Liver (tissue), 9 donors: ENCODE measurements around the gene KCNG1. TPM values are rescaled to one million over a fixed set of nuclear protein-coding genes. Genes with fewer than 3 reads are reported as not detected.

Experiments used
- DNase-seq: peaks from one replicate; pipeline ENCODE4 v3.0.0-alpha.2; 2017; ENCODE audit warnings: low spot score
- H3K27ac ChIP-seq, 2 donors: one replicate each; pipeline ENCODE4 v1.7.0; 2013; ENCODE audit warnings: inconsistent platforms in 2 of 2, low read length in 2 of 2, control low read depth in 1 of 2, low read depth in 1 of 2, mild to moderate bottlenecking in 1 of 2
- H3K27me3 ChIP-seq, 4 donors: one replicate each; pipeline versions ENCODE4 v1.6.1 to v1.7.0; 2013; ENCODE audit warnings: low read length in 3 of 4, inconsistent platforms in 1 of 4, mild to moderate bottlenecking in 1 of 4, moderate library complexity in 1 of 4; ENCODE audit not compliant: control insufficient read depth in 4 of 4, insufficient read depth in 4 of 4
- H3K36me3 ChIP-seq, 4 donors: one replicate each; pipeline versions ENCODE4 v1.6.1 to v1.7.0; 2013; ENCODE audit warnings: low read length in 3 of 4, mild to moderate bottlenecking in 3 of 4, low read depth in 1 of 4, moderate library complexity in 1 of 4; ENCODE audit not compliant: control insufficient read depth in 4 of 4, insufficient read depth in 3 of 4
- H3K4me1 ChIP-seq, 4 donors: one replicate each; pipeline versions ENCODE4 v1.6.1 to v1.7.0; 2013; ENCODE audit warnings: low read length in 3 of 4, mild to moderate bottlenecking in 3 of 4, moderate library complexity in 1 of 4; ENCODE audit not compliant: control insufficient read depth in 4 of 4, insufficient read depth in 4 of 4
- H3K4me3 ChIP-seq, 3 donors: one replicate each; pipeline versions ENCODE4 v1.6.1 to v1.7.0; 2013; ENCODE audit warnings: low read length in 3 of 3, control low read depth in 1 of 3, low read depth in 1 of 3, mild to moderate bottlenecking in 1 of 3
- H3K9ac ChIP-seq, 2 donors: one replicate each; pipeline ENCODE4 v1.7.0; 2013; ENCODE audit warnings: low read length in 2 of 2, mild to moderate bottlenecking in 2 of 2, moderate library complexity in 2 of 2, control low read depth in 1 of 2, low read depth in 1 of 2
- H3K9me3 ChIP-seq, 4 donors: one replicate each; pipeline versions ENCODE4 v1.6.1 to v1.7.0; 2013; ENCODE audit warnings: low read length in 3 of 4; ENCODE audit not compliant: control insufficient read depth in 4 of 4
- CTCF ChIP-seq: fragments of 150-350 bp; IDR thresholded peaks from 2 replicates; pipeline ENCODE4 v1.5.1; 2017; ENCODE audit warnings: improper control_type of control experiment, low read depth, low read length; ENCODE audit not compliant: missing input control
- FOXA1 ChIP-seq: IDR thresholded peaks from 2 replicates; pipeline ENCODE4 v1.6.1; 2016; ENCODE audit warnings: antibody characterized with exemption
- FOXA2 ChIP-seq: IDR thresholded peaks from 2 replicates; pipeline ENCODE4 v1.6.1; 2016; ENCODE audit warnings: antibody characterized with exemption
- GABPA ChIP-seq, 2 donors: IDR thresholded peaks in 1 of 2; conservative IDR thresholded peaks in 1 of 2; 2 replicates each; pipeline ENCODE4 v1.6.1; 2016; ENCODE audit warnings: antibody characterized with exemption in 2 of 2, mild to moderate bottlenecking in 1 of 2, moderate library complexity in 1 of 2
- HNF4G ChIP-seq: IDR thresholded peaks from 2 replicates; pipeline ENCODE4 v1.6.1; 2016; ENCODE audit warnings: antibody characterized with exemption
- JUND ChIP-seq, 2 donors: IDR thresholded peaks; 2 replicates each; pipeline ENCODE4 v1.6.1; 2016; ENCODE audit warnings: antibody characterized with exemption in 2 of 2
- RAD21 ChIP-seq, 2 donors: IDR thresholded peaks; 2 replicates each; pipeline ENCODE4 v1.6.1; 2016; ENCODE audit warnings: antibody characterized with exemption in 2 of 2, mild to moderate bottlenecking in 2 of 2
- REST ChIP-seq: IDR thresholded peaks from 2 replicates; pipeline ENCODE4 v1.6.1; 2016; ENCODE audit warnings: antibody characterized with exemption, mild to moderate bottlenecking
- RXRA ChIP-seq, 2 donors: IDR thresholded peaks; 2 replicates each; pipeline ENCODE4 v1.6.1; 2017 to 2018; ENCODE audit warnings: antibody characterized with exemption in 2 of 2, mild to moderate bottlenecking in 1 of 2
- SP1 ChIP-seq: IDR thresholded peaks from 2 replicates; pipeline ENCODE4 v1.6.1; 2018; ENCODE audit warnings: antibody characterized with exemption, mild to moderate bottlenecking
- TAF1 ChIP-seq: conservative IDR thresholded peaks from 2 replicates; pipeline ENCODE4 v1.6.1; 2016; ENCODE audit warnings: antibody characterized with exemption, mild to moderate bottlenecking
- YY1 ChIP-seq: IDR thresholded peaks from 2 replicates; pipeline ENCODE4 v1.6.1; 2016; ENCODE audit warnings: antibody characterized with exemption, mild to moderate bottlenecking
- ZBTB33 ChIP-seq: IDR thresholded peaks from 2 replicates; pipeline ENCODE4 v1.6.1; 2016; ENCODE audit warnings: antibody characterized with exemption
- WGBS: extraction: QIAGEN DNeasy Blood & Tissue Kit; methylation state at CpG from one replicate; pipeline ENCODE4 v1.1.7; 2013; 5-methylcytosine and 5-hydroxymethylcytosine counted together
- polyA plus RNA-seq, 2 donors: library from polyadenylated mRNA; stranded (reverse) in 1 of 2; unstranded in 1 of 2; fragments of 200-250 nt in 1 of 2; fragments of >200 nt in 1 of 2; fragmentation: Nextera tagmentation in 1 of 2; extraction: Ambion mirVana in 1 of 2; gene quantifications; one replicate each; pipeline versions ENCODE4 v1.2.1 to v1.2.3, GENCODE V29; 2013 to 2015
- total RNA-seq, 2 donors: library from RNA; depleted of rRNA; stranded (reverse); fragments of >200 nt; gene quantifications; one replicate each; pipeline ENCODE4 v1.2.3, GENCODE V29; 2014
- donor health status: healthy.
- donor health status: healthy.
- donor health status: healthy.
- donor health status: healthy.
- donor health status: healthy.

The KCNG1 gene
- total and polyA plus RNA-seq, 4 donors, result 0.08 to 0.24 (median 0.14) TPM; not detected in 1

GRCh38 chr20:51029963-51030920 is 7.3 kb upstream of the KCNG1 start:
- no peaks in the 10 kb centered on the region for H3K4me1 ChIP-seq
- DNase-seq, result no peak

GRCh38 chr20:51029556-51029955 is 6.6 kb upstream of the KCNG1 start:
- Histone ChIP-seq H3K27me3 (peaks cover 0 to 16% (median 2%) of the 10 kb centered on the region in 4 donors), H3K4me1 (no peaks in the 10 kb centered on the region), H3K9ac (no peak overlapping the region), H3K36me3 (no peaks in the 10 kb centered on the region), H3K9me3 (peaks cover 0 to 3% (median 0%) of the 10 kb centered on the region in 4 donors), H3K4me3 (no peak overlapping the region), H3K27ac (no peak overlapping the region)
- WGBS, result 61% methylated on average over 1 of the region's 1 CpG
- no peak for TF ChIP-seq TAF1
- TF ChIP-seq RXRA (IDR thresholded peaks at IDR 0.05), result no peak
- TF ChIP-seq HNF4G, result no peak
- TF ChIP-seq ZBTB33, result no peak
- no peak for TF ChIP-seq RAD21 (IDR thresholded peaks at IDR 0.05)
- TF ChIP-seq FOXA1, result no peak
- no peak for TF ChIP-seq FOXA2
- TF ChIP-seq REST, result no peak
- DNase-seq, result no peak

More at GRCh38 chr20:51029963-51030920, 7.3 kb upstream of the KCNG1 start:
- Histone ChIP-seq H3K27me3 (peaks cover 0 to 17% (median 2%) of the 10 kb centered on the region in 4 donors), H3K36me3 (no peaks in the 10 kb centered on the region), H3K9ac (no peak overlapping the region), H3K27ac (no peak overlapping the region), H3K4me3 (no peak overlapping the region), H3K9me3 (peaks cover 0 to 3% (median 0%) of the 10 kb centered on the region in 4 donors)
- WGBS, result 54% methylated on average over 17 of the region's 17 CpGs
- TF ChIP-seq JUND (IDR thresholded peaks at IDR 0.05) (no peak), TAF1 (no peak), YY1 (no peak), CTCF (no peak), FOXA1 (no peak), SP1 (no peak), FOXA2 (no peak), GABPA (IDR thresholded peaks at IDR 0.05 in 1 of 2, conservative IDR thresholded peaks at IDR 0.05 in 1 of 2) (no peak)
